ENCODE data around the gene SSX2IP. TPM values are rescaled to one million over a fixed set of nuclear protein-coding genes. Genes with fewer than 3 reads are reported as not detected.
A peak's percentile ranks its signal among the peaks of the same experiment; 100 is the strongest.

Gene SSX2IP
- total and polyA plus RNA-seq, 9 of the 15 experiments (the other 6 are each of a cell fraction or from before 2014, with no cell fraction given): 20.6 to 96.7 (median 61.7) TPM

DNA sequence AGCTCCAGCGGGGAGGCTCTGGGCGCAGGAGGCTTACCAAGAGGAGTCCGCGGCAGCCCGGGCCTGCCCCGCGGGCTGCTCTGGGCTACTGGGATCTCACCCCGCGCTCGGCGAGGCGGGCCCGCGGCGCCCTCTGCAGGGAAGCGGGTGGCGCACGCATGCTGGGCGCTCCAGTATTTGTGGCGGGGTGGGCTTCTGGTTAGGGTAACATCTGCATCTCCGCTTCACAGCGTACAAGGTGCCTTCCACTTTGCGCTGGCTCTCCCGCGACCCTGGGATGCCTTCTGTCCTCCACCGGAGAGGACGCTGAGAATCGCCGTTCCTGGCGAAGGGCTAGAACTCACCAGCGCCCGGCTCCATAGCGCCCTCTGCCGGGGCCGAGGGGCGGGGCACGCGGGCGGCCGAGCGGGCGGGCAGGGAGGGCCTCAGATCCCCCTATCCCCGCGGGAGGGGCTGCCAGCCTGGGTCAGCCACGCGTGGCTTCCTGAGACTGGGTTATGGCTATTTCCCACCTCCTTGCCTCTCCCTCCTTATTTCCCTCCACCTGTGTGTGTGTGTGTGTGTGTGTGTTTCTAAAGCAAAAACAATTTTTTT lies 69.4 kb downstream of the SSX2IP start (continued):
- TF ChIP-seq NR2C2 (CRISPR knock-in tag; IDR thresholded peaks at IDR 0.05) (peak; percentile 79), NR2C2 (tag; IDR thresholded peaks at IDR 0.05) (no peak), SMAD4 (CRISPR knock-in tag; conservative IDR thresholded peaks at IDR 0.05) (peak; percentile 57; the same call in 1 of the 2 replicates), PHB2 (IDR thresholded peaks at IDR 0.05; ENCODE audit: low read depth) (no peak), EP400 (IDR thresholded peaks at IDR 0.05) (peak; percentile 69; the same call in 1 of the 2 replicates), RBM22 (IDR thresholded peaks at IDR 0.05; ENCODE audit: low read depth, low read length, poor library complexity, severe bottlenecking) (peak; percentile 40), SLC30A9 (CRISPR knock-in tag; IDR thresholded peaks at IDR 0.05) (no peak), ATF7 (IDR thresholded peaks at IDR 0.05) (peak; percentile 60), BRD9 (IDR thresholded peaks at IDR 0.05; ENCODE audit: low read depth, partially characterized antibody) (peak; percentile 88), CC2D1A (IDR thresholded peaks at IDR 0.05) (0 out of 2 replicates have a peak, but pooled peaks have one; percentile 54), NFIC (IDR thresholded peaks at IDR 0.05) (0 out of 2 replicates have a peak, but pooled peaks have one; percentile 13), SPI1 (IDR thresholded peaks at IDR 0.05; ENCODE audit: borderline replicate concordance, low read depth, low read length) (no peak), TCF3 (CRISPR knock-in tag; IDR thresholded peaks at IDR 0.05) (peak; percentile 30; the same call in 1 of the 2 replicates), HDAC1 (IDR thresholded peaks at IDR 0.05) (peak in 1 of 2 experiments; percentile 58; a peak in 1 of 4 replicates), ZKSCAN1 (IDR thresholded peaks at IDR 0.05; ENCODE audit: low read depth, low read length) (peak; percentile 54; the same call in 1 of the 2 replicates), SMARCA4 (IDR thresholded peaks at IDR 0.05) (peak; percentile 58; the same call in 1 of the 2 replicates), YY1 (IDR thresholded peaks at IDR 0.05; ENCODE audit: borderline replicate concordance in 1 of 3, control insufficient read depth in 1 of 3, extremely low read depth in 1 of 3, insufficient read depth in 3 of 3, insufficient read length in 1 of 3, insufficient replicate concordance in 2 of 3, low read depth in 1 of 3, low read length in 2 of 3) (peak in 2 of 3 experiments; percentile 13 to 31), SIX5 (IDR thresholded peaks at IDR 0.05; ENCODE audit: borderline replicate concordance in 1 of 2, insufficient read depth in 1 of 2, low read depth in 1 of 2, low read length in 2 of 2) (no peak), CREM (IDR thresholded peaks at IDR 0.05; ENCODE audit: low read depth) (0 out of 2 replicates have a peak, but pooled peaks have one; percentile 28), ZNF140 (CRISPR knock-in tag; IDR thresholded peaks at IDR 0.05) (no peak), FOXP1 (CRISPR knock-in tag; IDR thresholded peaks at IDR 0.05) (peak; percentile 79; the same call in 1 of the 2 replicates), HCFC1 (IDR thresholded peaks at IDR 0.05; ENCODE audit: low read depth, low read length) (peak; percentile 37; the same call in 1 of the 2 replicates)
- TF ChIP-seq, protein P1, sequence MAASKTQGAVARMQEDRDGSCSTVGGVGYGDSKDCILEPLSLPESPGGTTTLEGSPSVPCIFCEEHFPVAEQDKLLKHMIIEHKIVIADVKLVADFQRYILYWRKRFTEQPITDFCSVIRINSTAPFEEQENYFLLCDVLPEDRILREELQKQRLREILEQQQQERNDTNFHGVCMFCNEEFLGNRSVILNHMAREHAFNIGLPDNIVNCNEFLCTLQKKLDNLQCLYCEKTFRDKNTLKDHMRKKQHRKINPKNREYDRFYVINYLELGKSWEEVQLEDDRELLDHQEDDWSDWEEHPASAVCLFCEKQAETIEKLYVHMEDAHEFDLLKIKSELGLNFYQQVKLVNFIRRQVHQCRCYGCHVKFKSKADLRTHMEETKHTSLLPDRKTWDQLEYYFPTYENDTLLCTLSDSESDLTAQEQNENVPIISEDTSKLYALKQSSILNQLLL (CRISPR knock-in tag; IDR thresholded peaks at IDR 0.05; ENCODE audit: borderline replicate concordance): no peak
- TF ChIP-seq, protein P2, sequence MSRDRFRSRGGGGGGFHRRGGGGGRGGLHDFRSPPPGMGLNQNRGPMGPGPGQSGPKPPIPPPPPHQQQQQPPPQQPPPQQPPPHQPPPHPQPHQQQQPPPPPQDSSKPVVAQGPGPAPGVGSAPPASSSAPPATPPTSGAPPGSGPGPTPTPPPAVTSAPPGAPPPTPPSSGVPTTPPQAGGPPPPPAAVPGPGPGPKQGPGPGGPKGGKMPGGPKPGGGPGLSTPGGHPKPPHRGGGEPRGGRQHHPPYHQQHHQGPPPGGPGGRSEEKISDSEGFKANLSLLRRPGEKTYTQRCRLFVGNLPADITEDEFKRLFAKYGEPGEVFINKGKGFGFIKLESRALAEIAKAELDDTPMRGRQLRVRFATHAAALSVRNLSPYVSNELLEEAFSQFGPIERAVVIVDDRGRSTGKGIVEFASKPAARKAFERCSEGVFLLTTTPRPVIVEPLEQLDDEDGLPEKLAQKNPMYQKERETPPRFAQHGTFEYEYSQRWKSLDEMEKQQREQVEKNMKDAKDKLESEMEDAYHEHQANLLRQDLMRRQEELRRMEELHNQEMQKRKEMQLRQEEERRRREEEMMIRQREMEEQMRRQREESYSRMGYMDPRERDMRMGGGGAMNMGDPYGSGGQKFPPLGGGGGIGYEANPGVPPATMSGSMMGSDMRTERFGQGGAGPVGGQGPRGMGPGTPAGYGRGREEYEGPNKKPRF (IDR thresholded peaks at IDR 0.05; ENCODE audit: low read depth, low read length): no peak
- TF ChIP-seq, protein P3, sequence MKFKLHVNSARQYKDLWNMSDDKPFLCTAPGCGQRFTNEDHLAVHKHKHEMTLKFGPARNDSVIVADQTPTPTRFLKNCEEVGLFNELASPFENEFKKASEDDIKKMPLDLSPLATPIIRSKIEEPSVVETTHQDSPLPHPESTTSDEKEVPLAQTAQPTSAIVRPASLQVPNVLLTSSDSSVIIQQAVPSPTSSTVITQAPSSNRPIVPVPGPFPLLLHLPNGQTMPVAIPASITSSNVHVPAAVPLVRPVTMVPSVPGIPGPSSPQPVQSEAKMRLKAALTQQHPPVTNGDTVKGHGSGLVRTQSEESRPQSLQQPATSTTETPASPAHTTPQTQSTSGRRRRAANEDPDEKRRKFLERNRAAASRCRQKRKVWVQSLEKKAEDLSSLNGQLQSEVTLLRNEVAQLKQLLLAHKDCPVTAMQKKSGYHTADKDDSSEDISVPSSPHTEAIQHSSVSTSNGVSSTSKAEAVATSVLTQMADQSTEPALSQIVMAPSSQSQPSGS (CRISPR knock-in tag; IDR thresholded peaks at IDR 0.05): 0 out of 2 replicates have a peak, but pooled peaks have one; percentile 62

All from K562 (cell line).